Measurements from ENCODE around the gene ABCG5. TPM values are rescaled to one million over a fixed set of nuclear protein-coding genes. Genes with fewer than 3 reads are reported as not detected.

ABCG5 gene
- total and polyA plus RNA-seq, 2 experiments from 2014 or later: 0.08 TPM; not detected in 1

GRCh38 chr2:43874776-43875451 is 36.3 kb upstream of the ABCG5 start:
- H3K4me3 ChIP-seq: no peak overlapping the region
- Mint-ChIP-seq H3K27me3 (ENCODE audit: insufficient read depth, low read depth, poor library complexity) (peaks cover 4% of the 10 kb centered on the region), H3K36me3 (ENCODE audit: low read depth) (no peaks in the 10 kb centered on the region), H3K9me3 (no peaks in the 10 kb centered on the region), H3K4me1 (0 out of 3 replicates have a peak, but pooled peaks cover 4% of the 10 kb centered on the region), H3K27ac (no peak overlapping the region), H3K4me3 (no peak overlapping the region)
- H2AFZ ChIP-seq: no peak overlapping the region
- peaks cover 11% of the 10 kb centered on the region for H3K4me1 ChIP-seq (ENCODE audit: insufficient read depth)
- no peaks in the 10 kb centered on the region for H3K9me2 ChIP-seq (ENCODE audit: insufficient read depth)
- DNase-seq (ENCODE audit: low spot score) (peak; percentile 35), ATAC-seq (peak; percentile 30)
- no peaks in the 10 kb centered on the region for H3K36me3 ChIP-seq (ENCODE audit: insufficient read depth)
- no peaks in the 10 kb centered on the region for H3K79me2 ChIP-seq (replicated peaks; ENCODE audit: insufficient read depth)
- no peaks in the 10 kb centered on the region for H3F3A ChIP-seq (replicated peaks; ENCODE audit: low read depth)
- peaks cover 7% of the 10 kb centered on the region; the same call in 1 of the 2 replicates for H3K27me3 ChIP-seq (ENCODE audit: insufficient read depth)
- TF ChIP-seq EZH2phosphoT487 (IDR thresholded peaks at IDR 0.05; ENCODE audit: unreplicated experiment): no peak
- TF ChIP-seq, protein P1, sequence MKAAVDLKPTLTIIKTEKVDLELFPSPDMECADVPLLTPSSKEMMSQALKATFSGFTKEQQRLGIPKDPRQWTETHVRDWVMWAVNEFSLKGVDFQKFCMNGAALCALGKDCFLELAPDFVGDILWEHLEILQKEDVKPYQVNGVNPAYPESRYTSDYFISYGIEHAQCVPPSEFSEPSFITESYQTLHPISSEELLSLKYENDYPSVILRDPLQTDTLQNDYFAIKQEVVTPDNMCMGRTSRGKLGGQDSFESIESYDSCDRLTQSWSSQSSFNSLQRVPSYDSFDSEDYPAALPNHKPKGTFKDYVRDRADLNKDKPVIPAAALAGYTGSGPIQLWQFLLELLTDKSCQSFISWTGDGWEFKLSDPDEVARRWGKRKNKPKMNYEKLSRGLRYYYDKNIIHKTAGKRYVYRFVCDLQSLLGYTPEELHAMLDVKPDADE (IDR thresholded peaks at IDR 0.05): no peak
- TF ChIP-seq EZH2 (IDR thresholded peaks at IDR 0.05; ENCODE audit: low read depth, unreplicated experiment): no peak
- TF ChIP-seq STAT1 (IDR thresholded peaks at IDR 0.05; ENCODE audit: unreplicated experiment): no peak
- no peak for TF ChIP-seq POLR2AphosphoS5 (IDR thresholded peaks at IDR 0.05; ENCODE audit: low read depth)
- no peak for TF ChIP-seq ZNF331 (CRISPR knock-in tag; IDR thresholded peaks at IDR 0.05; ENCODE audit: low read depth)
- no peak overlapping the region for H3K4me2 ChIP-seq
- H4K20me1 ChIP-seq (replicated peaks; ENCODE audit: insufficient read depth): no peaks in the 10 kb centered on the region
- no peak overlapping the region for H3K27ac ChIP-seq (ENCODE audit: low read depth)

- H3K27me3 ChIP-seq (ENCODE audit: insufficient read depth): peaks cover 7% of the 10 kb centered on the region; the same call in 1 of the 2 replicates
- TF ChIP-seq EZH2 (IDR thresholded peaks at IDR 0.05; ENCODE audit: low read depth, unreplicated experiment): no peak
- TF ChIP-seq POLR2AphosphoS5 (IDR thresholded peaks at IDR 0.05; ENCODE audit: low read depth): no peak
- TF ChIP-seq NANOG (IDR thresholded peaks at IDR 0.05; ENCODE audit: borderline replicate concordance): no peak
- no peak for TF ChIP-seq EZH2phosphoT487 (IDR thresholded peaks at IDR 0.05; ENCODE audit: unreplicated experiment)
- no peak for TF ChIP-seq JUNB (IDR thresholded peaks at IDR 0.05; ENCODE audit: unreplicated experiment)
- no peak for TF ChIP-seq STAT1 (IDR thresholded peaks at IDR 0.05; ENCODE audit: unreplicated experiment)
- no peak for TF ChIP-seq ZNF114 (CRISPR knock-in tag; IDR thresholded peaks at IDR 0.05)
- TF ChIP-seq ZNF331 (CRISPR knock-in tag; IDR thresholded peaks at IDR 0.05; ENCODE audit: low read depth): no peak
- no peak for TF ChIP-seq CTCF (conservative IDR thresholded peaks at IDR 0.05; ENCODE audit: low read depth in 2 of 2)
- TF ChIP-seq, protein P1 (IDR thresholded peaks at IDR 0.05): no peak
- TF ChIP-seq, protein P2, sequence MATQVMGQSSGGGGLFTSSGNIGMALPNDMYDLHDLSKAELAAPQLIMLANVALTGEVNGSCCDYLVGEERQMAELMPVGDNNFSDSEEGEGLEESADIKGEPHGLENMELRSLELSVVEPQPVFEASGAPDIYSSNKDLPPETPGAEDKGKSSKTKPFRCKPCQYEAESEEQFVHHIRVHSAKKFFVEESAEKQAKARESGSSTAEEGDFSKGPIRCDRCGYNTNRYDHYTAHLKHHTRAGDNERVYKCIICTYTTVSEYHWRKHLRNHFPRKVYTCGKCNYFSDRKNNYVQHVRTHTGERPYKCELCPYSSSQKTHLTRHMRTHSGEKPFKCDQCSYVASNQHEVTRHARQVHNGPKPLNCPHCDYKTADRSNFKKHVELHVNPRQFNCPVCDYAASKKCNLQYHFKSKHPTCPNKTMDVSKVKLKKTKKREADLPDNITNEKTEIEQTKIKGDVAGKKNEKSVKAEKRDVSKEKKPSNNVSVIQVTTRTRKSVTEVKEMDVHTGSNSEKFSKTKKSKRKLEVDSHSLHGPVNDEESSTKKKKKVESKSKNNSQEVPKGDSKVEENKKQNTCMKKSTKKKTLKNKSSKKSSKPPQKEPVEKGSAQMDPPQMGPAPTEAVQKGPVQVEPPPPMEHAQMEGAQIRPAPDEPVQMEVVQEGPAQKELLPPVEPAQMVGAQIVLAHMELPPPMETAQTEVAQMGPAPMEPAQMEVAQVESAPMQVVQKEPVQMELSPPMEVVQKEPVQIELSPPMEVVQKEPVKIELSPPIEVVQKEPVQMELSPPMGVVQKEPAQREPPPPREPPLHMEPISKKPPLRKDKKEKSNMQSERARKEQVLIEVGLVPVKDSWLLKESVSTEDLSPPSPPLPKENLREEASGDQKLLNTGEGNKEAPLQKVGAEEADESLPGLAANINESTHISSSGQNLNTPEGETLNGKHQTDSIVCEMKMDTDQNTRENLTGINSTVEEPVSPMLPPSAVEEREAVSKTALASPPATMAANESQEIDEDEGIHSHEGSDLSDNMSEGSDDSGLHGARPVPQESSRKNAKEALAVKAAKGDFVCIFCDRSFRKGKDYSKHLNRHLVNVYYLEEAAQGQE (IDR thresholded peaks at IDR 0.05; ENCODE audit: unreplicated experiment): no peak
Measured at GRCh38 chr2:43872151-43872550, 33.5 kb upstream of the ABCG5 start.

More at GRCh38 chr2:43872151-43872550, 33.5 kb upstream of the ABCG5 start:
- H3K9me3 Mint-ChIP-seq: no peaks in the 10 kb centered on the region
- no peak overlapping the region for H3K27ac Mint-ChIP-seq
- Histone ChIP-seq H4K20me1 (replicated peaks; ENCODE audit: insufficient read depth) (no peaks in the 10 kb centered on the region), H3K4me3 (no peak overlapping the region), H3K4me2 (no peak overlapping the region), H3K27ac (ENCODE audit: low read depth) (no peak overlapping the region), H3K9me2 (ENCODE audit: insufficient read depth) (no peaks in the 10 kb centered on the region), H3K36me3 (ENCODE audit: insufficient read depth) (no peaks in the 10 kb centered on the region), H3K79me2 (replicated peaks; ENCODE audit: insufficient read depth) (no peaks in the 10 kb centered on the region), H3K4me1 (ENCODE audit: insufficient read depth) (peaks cover 6% of the 10 kb centered on the region), H3F3A (replicated peaks; ENCODE audit: low read depth) (no peaks in the 10 kb centered on the region), H2AFZ (no peak overlapping the region)
- 0 out of 3 replicates have a peak, but pooled peaks cover 2% of the 10 kb centered on the region for H3K4me1 Mint-ChIP-seq
- H3K36me3 Mint-ChIP-seq (ENCODE audit: low read depth): no peaks in the 10 kb centered on the region
- ATAC-seq: no peak
- no peak for DNase-seq (ENCODE audit: low spot score)
- H3K27me3 Mint-ChIP-seq (ENCODE audit: insufficient read depth, low read depth, poor library complexity): peaks cover 4% of the 10 kb centered on the region
- no peak overlapping the region for H3K4me3 Mint-ChIP-seq
